DMS 273 (cell line): ENCODE data around the gene ATAT1.

Experiments used
- DNase-seq: peaks from one replicate; lab custom pipeline; 2025; ENCODE audit not compliant: unreplicated experiment; lab: John Stamatoyannopoulos, UW

Gene ATAT1

GRCh38 chr6:30626484-30627366 lies at the start of gene ATAT1:
TSS of gene ATAT1 (plus strand) at chr6:30626874.
- DNase-seq = peak; percentile 95

DNA sequence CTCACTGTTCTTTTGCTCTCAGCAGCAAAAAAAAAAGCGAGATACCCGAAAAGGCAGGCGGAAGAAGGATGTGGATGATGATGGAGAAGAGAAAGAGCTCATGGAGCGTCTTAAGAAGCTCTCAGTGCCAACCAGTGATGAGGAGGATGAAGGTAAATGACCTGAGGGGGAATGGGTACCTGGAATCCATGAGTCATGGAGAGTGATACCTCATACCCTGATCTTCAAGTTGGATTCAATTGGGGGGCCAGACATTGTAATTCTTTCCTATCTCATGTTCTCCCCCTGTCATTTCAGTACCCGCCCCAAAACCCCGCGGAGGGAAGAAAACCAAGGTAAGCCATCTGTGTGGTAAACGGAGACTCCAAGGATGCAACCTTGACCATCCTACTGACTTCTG lies 48.6 kb upstream of the ATAT1 start:
- DNase-seq = no peak

GRCh38 chr6:30583921-30584320 lies 42.8 kb upstream of the ATAT1 start:
- DNase-seq = no peak

- no peak for DNase-seq
Observed at GRCh38 chr6:30589754-30590358, 36.8 kb upstream of the ATAT1 start.

GRCh38 chr6:30590509-30590908 lies 36.2 kb upstream of the ATAT1 start:
- DNase-seq = no peak

DNA sequence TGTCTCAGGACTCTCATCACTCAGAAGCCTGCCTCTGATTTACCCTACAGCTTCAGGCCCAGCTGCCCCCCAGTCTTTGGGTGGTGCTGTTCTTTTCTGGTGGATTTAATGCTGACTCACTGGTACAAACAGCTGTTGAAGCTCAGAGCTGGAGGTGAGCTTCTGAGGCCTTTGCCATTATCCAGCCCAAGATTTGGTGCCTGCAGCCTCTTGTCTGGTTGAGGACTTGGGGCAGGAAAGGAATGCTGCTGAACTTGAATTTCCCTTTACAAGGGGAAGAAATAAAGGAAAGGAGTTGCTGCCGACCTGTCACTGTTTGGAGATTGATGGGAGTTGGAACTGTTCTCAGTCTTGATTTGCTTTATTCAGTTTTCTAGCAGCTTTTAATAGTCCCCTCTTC lies 35.7 kb upstream of the ATAT1 start:
- no peak for DNase-seq

DNA sequence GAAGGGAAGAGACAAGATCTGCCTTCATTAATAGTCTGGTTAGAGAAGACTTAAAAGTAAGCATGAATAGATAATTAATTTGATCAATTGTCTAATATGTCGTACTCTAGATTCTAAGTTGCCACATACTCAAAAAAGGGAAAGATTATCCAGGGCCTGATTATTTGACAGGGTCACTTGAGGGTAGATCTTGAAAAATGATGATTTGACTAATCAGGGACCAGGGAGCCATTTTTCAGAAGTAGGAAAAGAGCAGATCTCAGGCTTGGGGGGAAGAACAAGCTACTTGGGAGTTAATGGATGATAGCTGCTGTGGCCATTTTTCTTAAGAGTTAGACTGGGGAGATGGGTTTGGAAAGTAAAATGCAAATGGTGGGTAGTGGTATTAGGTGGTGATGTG lies 34.4 kb upstream of the ATAT1 start:
- no peak for DNase-seq

DNA sequence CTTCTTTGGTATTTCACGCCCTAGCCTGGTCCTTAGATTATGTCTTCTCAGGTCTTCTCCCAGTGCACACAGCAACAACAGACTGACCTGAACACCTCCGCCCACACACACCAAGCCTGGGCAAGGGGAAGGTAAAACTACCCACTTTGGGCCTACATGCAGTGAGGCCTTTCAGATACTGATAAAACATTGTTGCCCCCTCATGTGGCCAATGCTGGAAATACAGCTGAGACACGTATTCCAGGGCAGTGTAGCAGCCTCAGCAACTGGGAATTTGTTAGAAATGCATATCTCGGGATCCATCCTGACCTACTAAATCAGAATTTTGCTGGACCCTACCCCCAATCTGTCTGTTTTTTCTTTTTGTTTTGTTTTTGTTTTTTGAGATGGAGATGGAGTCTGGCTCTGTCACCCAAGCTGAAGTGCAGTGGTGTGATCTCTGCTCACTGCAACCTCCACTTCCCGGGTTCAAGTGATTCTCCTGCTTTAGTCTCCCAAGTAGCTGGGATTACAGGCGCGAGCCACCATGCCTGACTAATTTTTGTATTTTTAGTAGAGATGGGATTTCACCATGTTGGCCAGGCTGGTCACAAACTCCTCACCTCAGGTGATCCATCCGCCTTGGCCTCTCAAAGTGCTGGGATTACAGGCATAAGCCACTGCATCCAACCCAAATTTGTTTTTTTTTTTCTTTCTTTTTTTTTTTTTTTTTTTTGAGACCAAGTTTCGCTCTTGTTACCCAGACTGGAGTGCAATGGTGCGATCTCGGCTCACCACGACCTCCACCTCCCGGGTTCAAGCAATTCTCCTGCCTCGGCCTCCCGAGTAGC lies 29.1 kb upstream of the ATAT1 start:
- DNase-seq = peak; percentile 92

- no peak for DNase-seq
Observed at GRCh38 chr6:30598912-30599624, 27.6 kb upstream of the ATAT1 start.

DNA sequence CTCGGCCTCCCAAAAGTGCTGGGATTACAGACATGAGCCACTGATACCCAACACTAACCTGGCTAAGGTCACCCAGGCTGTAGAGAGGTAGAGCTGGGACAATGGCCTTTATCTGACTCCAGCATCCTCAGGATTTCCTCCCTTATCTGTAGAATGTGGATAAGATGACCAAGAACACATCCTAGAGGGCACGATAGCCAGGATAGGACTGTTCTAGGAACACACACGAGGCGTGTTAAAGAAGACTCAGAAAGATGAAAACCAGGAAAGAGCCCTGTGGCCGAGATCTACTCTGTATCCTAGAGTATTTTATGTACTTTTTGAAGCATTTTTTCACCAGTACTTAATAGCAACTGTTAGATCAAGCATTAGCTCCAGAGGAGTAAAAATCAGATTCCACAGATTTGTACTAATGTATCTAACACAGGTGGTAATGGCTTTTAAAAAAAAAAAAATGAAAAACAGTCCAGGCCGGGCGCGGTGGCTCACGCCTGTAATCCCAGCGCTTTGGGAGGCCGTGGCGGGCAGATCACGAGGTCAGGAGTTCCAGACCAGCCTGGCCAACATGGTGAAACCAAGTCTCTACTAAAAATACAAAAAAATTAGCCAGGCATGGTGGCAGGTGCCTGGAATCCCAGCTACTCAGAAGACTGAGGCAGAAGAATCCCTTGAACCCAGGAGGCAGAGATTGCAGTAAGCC lies 26.9 kb upstream of the ATAT1 start:
- DNase-seq = no peak

DNA sequence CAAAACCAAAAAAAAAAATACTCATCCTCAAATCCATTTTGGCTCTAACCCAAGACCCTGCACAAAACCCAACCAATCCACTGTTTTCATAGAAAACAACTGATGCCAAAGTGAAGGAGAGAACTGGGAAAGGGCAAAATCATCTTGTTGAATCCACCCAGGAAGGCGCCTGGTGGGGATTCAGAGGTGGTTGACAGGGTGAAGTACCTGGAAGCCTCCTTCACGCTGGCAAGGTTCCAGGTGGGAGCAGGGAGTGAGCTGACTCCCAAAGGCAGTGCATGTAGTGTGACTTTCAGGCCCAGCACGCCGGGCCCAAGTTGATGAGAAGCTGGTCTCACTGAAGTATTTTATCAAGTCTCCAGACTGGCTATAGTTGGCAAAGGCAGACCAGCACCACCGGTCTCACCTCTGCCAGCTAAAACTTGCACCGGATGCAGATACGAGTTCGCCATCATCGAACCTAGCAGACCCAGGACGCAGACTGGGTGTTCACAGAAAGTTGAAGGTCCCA lies 26.2 kb upstream of the ATAT1 start:
- DNase-seq = peak; percentile 41

DNA sequence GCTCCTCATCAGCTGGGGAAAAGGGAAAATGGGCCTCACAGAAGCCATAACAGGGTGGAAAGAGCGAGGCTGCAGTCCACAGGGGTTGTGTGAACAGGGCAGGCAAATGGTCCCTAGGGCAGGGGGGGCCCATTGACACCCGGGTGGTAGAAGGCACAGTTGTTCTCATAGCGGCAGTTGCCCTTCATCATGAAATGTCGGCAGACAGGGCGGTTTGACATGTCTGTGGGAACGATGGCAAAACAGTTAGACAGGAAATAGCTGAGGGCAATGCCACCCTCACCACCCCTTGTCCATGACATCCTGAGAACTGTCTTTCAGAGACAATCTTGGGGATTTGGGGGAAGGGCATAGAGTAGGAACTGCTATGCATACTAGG lies 25.2 kb upstream of the ATAT1 start:
- no peak for DNase-seq

DNA sequence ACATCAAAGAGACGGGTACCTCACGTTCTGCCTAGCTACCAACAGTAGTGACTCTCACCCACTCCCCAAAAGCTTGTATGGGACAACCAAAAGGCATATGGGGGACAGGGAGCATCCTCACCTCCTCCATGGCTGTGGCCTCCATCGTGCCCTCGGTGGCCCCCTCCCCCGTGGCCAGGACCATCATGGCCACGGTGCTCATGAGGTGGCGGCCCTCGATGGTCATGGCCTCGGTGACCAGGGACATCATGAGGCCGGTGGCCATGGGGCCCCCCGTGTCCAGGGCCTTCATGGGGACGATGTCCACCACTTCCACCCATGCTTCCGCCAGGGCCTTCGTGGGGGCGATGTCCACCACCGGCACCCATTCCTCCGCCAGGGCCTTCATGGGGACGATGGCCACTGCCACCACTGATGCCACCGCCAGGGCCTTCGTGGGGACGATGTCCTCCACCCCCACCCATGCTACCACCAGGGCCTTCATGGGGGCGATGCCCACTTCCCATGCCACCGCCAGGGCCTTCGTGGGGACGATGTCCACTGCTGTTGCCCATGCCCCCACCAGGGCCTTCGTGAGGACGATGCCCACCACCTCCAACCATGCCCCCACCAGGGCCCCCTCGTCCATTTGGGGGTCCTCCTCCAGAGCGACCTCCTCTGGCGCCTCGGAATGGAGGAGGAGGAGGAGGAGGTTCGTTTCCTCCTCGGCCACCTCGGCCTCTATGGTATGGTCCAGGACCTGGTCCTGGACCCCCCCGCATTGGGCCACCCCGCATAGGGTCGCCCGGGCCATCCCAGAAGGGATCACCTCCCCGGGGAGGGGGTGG lies 24.6 kb upstream of the ATAT1 start:
- no peak for DNase-seq

- no peak for DNase-seq
Observed at GRCh38 chr6:30603961-30604360, 22.7 kb upstream of the ATAT1 start.

GRCh38 chr6:30610065-30610464 lies 16.6 kb upstream of the ATAT1 start:
- DNase-seq = no peak

DNA sequence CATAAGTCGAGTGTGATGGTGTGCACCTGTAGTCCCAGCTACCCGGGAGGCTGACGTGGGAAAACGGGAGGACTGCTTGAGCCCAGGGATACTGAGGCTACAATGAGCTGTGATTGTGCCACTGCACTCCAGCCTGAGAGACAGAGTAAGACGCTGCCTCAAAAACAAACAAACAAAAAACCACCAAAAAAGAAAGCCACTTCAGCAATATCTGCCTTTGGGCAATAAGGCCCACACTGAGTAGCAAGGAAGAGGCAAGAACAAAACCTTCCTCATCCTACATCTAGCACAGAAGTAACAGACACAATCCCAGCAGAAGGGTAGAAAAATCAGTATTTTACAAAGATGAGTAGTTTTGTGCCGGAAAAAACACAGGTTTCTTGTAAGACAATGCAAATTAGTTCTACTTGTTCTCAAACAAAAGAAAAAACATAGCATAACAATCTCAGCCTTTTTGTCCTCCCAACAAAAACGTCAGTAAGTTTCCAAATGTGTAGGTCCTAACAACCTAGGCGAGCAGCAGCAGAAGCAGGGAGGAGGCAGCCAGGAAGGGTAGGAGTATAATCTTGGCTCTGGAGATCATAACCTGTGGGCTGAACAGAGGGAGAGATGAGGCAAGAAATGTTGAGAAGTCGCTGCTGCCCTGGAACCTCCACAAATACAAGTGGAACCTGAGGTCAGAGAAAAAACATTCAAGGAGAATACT lies 15.4 kb upstream of the ATAT1 start:
- no peak for DNase-seq

DNA sequence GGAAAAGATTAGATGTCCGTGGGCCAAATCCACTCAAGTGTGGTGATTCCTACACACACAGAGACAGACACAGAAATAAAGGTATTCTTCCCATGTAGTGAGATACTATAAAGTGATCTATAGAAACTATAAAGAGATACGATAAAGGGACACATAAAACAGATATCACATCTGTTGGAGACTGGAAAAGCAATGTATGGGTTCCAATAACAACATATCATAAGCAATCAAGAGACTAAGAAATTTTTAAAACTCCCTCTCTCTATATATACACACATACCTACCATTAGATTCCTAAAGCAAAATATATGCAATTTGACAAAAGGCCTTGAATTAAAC lies 14.8 kb upstream of the ATAT1 start:
- no peak for DNase-seq

GRCh38 chr6:30612213-30612612 lies 14.5 kb upstream of the ATAT1 start:
- DNase-seq = peak; percentile 42

GRCh38 chr6:30612687-30613248 lies 13.9 kb upstream of the ATAT1 start:
- DNase-seq = peak; percentile 24
